HCT116 (cell line): Measurements from ENCODE around the gene NAA25.

ENCODE experiments used
- CBX3 ChIP-seq: IDR thresholded peaks from 2 replicates; pipeline ENCODE4 v1.6.1; 2012; ENCODE audit warnings: low read depth
- CEBPB ChIP-seq: IDR thresholded peaks from 2 replicates; pipeline ENCODE4 v1.6.1; 2012; ENCODE audit warnings: low read depth
- EGR1 ChIP-seq: IDR thresholded peaks from 2 replicates; pipeline ENCODE4 v1.6.1; 2012; ENCODE audit warnings: low read depth
- EZH2 ChIP-seq: fragments of 200-600 bp; sonication (generic); IDR thresholded peaks from 2 replicates; pipeline ENCODE4 v1.6.1; 2017; ENCODE audit warnings: antibody characterized with exemption, mixed run types
- REST ChIP-seq: IDR thresholded peaks from 2 replicates; pipeline ENCODE4 v1.6.1; 2012; ENCODE audit warnings: low read depth
- ZFX ChIP-seq: fragments of 450-650 bp; IDR thresholded peaks from 2 replicates; pipeline ENCODE4 v1.6.1; 2017
- TF ChIP-seq, protein P1 (sequence below), 3 experiments: fragments of 200-600 bp in 1 of 3; sonication (generic) in 1 of 3; IDR thresholded peaks in 2 of 3; conservative IDR thresholded peaks in 1 of 3; 2 replicates each; pipeline ENCODE4 v1.5.1; 2012 to 2017; ENCODE audit warnings: low read depth in 2 of 3, low read length in 2 of 3, antibody characterized with exemption in 1 of 3, borderline replicate concordance in 1 of 3, control low read depth in 1 of 3, mild to moderate bottlenecking in 1 of 3, mixed read lengths in 1 of 3, mixed run types in 1 of 3, moderate library complexity in 1 of 3; ENCODE audit not compliant: insufficient read depth in 1 of 3

DNA sequence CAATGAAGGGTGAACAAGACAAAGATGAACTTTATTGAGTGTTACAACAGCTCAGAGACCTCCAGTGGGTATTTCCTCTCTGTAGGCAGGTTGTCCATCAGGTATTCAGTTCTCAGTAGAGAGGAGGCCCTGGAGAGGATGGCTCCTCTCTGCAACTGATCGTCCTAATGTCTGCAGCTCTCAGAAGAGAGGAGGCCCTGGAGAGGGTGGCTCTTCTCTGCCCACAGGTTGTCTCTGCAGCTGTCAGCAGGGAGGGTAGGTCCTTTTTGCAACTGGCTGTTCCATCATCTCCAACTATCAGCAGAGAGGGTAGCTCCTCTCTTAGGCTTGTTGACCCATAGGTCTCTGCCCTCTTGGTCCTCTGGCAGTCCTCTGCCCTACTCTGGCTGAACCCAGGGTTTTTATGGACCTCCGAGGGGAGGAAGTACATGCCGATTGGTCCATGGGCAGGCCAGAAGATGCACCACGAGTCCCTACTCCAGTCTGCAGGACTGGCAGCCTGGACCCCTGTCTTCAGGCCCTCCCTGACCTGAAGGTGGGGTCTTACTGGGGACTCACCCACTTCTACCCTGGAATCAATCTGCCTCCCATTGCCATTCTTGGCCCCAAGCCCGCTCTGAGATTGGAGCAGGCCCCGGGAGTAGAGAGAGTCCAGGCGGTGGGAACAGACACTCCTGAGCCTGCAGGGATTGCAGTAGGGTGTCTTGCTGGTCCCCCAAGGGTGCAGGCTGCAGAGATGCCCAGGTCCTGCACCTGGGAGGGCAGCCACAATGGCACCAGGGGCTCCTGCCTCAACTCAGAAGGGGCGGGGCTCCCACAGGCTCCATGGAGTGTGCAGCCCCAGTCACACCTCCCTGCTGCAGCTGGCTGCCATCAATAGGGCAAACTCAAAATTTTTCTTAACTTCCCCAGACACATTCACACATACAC, 97.9 kb downstream of the NAA25 start:
- TF ChIP-seq CEBPB (no peak), EGR1 (no peak), REST (no peak), ZFX (no peak), CBX3 (no peak), EZH2 (no peak)
- TF ChIP-seq, protein P1, sequence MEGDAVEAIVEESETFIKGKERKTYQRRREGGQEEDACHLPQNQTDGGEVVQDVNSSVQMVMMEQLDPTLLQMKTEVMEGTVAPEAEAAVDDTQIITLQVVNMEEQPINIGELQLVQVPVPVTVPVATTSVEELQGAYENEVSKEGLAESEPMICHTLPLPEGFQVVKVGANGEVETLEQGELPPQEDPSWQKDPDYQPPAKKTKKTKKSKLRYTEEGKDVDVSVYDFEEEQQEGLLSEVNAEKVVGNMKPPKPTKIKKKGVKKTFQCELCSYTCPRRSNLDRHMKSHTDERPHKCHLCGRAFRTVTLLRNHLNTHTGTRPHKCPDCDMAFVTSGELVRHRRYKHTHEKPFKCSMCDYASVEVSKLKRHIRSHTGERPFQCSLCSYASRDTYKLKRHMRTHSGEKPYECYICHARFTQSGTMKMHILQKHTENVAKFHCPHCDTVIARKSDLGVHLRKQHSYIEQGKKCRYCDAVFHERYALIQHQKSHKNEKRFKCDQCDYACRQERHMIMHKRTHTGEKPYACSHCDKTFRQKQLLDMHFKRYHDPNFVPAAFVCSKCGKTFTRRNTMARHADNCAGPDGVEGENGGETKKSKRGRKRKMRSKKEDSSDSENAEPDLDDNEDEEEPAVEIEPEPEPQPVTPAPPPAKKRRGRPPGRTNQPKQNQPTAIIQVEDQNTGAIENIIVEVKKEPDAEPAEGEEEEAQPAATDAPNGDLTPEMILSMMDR (IDR thresholded peaks at IDR 0.05 in 2 of 3, conservative IDR thresholded peaks at IDR 0.05 in 1 of 3; ENCODE audit: borderline replicate concordance in 1 of 3, insufficient read depth in 1 of 3, low read depth in 2 of 3, low read length in 2 of 3), result no peak
